HUDEP-2 (cell line): ENCODE measurements around the gene NCKAP1.
A peak's percentile ranks its signal among the peaks of the same experiment; 100 is the strongest.
"Not testable (repeated sequence)": the region's sequence is repeated elsewhere in the genome, so short reads cannot be mapped to it uniquely, and the experiment has no call there.

Experiments
- DNase-seq, 76 experiments: peaks; one replicate each; lab custom pipeline; 2025; ENCODE audit not compliant: unreplicated experiment in 76 of 76; lab: John Stamatoyannopoulos, UW

NCKAP1 gene

DNA sequence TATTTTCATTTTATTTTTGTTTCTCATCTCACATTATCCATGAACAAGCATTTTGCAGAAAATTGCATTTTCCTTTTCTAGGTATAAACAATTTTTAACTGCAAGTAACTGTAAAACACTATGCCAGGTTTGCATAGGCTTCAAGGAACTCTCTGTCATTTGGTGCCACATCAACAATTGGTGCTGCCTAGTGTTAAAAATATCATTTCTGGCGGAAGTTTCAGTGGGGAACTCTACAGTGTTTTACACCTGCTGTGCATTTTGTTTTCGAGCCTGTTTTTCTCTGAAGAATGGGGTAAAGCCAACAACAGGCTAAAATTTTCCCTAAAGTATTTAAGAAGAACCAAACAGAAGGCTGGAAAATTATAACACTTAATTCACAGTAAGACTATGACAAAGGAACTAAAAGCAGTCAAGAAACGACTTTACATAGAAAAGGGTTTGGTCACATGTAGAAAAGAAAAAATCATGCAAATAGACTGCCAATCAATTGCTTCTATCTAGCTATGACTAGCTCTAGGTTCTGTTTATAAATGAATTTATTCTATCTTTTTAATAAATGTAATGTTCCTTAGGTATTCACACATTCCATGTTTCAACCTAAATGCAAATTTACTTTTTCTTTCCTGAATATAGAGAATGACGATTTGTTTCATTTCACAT is 150.4 kb downstream of the NCKAP1 start:
- DNase-seq = no peak

DNA sequence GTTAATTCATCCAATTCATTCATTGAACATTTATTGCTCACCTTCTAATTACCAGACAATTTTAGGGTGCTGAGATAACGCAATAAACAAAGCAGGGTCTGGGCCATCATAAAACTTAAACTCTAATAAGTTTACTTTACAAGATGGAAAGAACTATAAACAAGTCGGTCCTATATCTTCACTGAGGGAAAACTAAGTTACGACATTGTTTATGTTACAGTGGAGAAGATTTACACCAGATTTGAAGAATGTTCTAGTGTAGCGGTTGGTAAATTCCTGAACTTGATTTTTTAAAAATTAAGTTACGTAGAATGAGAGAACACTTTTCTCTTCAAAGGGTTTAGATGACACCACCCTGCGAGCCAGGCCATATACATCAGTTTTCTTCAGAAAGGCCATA is 151.2 kb downstream of the NCKAP1 start:
- no peak for DNase-seq

DNA sequence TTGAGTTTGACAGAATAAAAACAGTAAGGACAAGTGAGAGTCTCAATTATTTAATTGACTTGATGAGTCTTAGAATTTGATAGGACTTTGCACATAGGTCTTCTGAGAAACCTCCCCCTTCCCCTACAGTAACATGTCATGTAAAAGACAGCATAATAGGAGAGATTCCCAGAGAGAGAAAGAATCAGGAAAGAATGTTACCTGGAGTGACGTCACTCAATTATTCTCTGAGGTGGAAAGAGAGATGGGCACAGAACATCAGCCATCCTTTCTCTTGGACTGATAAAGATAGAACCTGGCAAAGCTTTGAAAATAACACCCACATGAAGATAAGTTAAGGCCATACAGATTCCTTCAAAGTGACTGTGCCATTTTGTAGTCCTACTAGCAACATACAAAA is 152.5 kb downstream of the NCKAP1 start:
- no peak for DNase-seq

DNA sequence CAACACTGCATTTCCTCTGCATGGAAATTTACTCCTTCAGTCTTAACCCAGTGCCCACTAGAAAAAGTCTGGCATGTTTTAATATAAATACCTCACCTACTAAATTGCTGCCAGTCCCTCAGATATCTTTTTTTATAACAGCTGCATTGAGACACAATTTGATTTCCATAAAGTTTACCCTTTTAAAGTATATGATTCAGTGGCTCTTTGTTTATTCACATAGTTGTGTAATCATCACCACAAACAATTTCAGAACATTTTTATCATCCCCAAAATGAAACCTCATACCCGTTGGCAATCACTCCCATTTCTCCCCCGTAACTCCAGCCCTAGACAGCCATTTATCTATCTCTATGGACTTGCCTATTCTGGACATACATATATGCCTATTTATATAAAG is 154.8 kb downstream of the NCKAP1 start:
- no peak for DNase-seq

DNA sequence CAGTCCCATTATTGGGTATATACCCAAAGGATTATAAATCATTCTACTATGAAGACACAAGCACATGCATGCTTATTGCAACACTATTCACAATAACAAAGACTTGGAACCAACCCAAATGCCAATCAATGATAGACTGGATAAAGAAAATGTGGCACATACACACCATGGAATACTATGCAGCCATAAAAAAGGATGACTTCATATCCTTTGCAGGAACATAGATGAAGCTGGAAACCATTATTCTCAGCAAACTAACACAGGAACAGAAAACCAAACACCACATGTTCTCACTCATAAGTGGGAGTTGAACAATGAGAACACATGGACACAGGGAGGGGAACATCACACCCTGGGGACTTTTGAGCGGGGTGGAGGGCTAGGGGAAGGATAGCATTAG is 158.2 kb downstream of the NCKAP1 start:
- not testable (repeated sequence) for DNase-seq

DNA sequence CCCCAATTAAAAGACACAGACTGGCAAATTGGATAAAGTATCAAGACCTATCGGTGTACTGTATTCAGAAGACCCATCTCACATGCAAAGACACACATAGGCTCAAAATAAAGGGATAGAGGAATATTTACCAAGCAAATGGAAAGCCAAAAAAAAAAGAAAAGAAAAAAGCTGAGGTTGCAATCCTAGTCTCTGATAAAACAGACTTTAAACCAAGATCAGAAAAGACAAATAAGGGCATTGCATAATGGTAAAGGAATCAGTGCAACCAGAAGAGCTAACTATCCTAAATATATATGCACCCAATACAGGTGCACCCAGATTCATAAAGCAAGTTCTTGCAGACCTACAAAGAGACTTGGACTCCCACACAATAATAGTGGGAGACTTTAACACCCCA is 161.6 kb downstream of the NCKAP1 start:
- not testable (repeated sequence) for DNase-seq

DNA sequence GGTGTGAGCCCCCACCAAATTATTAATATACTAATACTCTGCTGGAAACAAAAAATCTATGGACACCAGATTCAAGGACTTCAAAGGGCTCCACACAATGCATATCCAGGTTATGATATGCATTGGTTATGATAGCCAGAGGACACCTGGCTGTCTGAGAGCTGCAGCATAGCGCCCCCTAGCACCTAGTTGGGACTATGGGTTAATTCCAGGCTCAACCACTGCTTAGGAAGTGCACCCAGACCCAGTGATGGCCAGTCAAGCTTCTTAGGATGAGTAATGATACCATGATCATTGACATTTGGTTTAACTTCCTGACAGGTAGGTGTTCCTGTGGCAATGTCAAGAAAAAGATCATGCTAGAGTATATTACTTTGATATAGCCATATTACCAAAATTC is 168.0 kb downstream of the NCKAP1 start:
- peak in 36 of 76 experiments; percentile 0 to 51 (median 15) for DNase-seq

DNA sequence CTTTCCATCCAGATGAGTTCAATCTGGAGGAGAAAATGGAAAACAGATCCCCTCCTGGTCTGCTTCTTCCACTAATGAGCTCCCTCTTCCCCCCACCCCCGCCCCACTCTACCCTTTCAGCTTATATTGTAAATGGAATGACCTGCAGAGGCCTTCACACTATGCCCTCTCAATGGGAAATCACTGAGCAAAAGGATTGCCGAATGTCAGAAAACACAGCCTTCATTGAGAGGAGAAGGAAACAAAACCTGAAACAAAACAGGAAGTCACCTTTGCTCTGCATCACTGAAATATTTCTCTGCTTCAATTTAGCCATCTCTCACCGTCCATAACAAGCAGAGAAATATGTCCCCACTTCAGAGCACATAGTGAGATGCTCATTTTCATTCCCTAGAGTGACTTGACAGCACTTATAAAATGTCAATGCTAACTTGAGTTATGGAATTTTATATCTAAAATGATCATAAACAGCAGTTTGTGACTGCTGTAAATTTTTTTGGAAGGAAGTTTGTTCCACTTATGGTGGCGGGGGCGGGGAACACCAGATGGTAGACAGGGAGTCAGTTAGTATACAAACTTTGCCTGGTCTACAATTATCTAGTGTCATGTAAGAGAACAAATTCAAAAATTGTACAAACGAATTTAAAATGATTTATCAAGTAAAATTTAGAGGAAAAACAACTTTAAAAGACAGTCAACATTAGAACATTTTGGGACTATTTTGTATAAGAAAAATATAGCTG is 170.0 kb downstream of the NCKAP1 start:
- no peak for DNase-seq

DNA sequence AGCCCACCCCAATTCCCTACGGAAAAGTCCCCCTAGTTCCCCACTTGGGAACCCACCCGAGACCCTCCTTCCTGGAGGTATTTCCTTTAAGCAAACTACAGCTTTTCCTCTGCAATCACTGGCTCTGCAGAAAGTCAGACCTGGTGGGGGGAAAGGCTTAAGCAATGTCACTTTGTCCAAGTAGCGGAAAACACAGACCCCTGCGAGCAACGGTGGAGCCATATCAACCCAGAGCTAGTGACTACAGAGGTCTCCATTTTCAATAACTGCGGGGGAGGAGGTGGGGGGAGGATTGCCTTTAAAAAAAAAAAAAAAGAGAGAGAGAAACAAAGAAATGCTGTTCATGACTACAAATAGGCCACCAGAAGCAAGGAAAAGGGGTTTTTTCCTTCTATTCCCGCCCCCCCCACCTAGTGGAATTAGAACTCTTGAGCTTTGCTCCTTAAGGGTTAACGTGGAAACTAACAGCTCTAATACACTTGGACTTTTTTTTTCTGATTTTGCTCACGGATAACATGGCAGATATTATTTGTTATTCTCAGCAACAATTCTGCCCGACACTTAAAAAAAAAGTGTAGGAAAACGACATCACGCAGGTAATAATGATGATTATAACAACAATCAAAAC is 170.7 kb downstream of the NCKAP1 start:
- DNase-seq = no peak

DNA sequence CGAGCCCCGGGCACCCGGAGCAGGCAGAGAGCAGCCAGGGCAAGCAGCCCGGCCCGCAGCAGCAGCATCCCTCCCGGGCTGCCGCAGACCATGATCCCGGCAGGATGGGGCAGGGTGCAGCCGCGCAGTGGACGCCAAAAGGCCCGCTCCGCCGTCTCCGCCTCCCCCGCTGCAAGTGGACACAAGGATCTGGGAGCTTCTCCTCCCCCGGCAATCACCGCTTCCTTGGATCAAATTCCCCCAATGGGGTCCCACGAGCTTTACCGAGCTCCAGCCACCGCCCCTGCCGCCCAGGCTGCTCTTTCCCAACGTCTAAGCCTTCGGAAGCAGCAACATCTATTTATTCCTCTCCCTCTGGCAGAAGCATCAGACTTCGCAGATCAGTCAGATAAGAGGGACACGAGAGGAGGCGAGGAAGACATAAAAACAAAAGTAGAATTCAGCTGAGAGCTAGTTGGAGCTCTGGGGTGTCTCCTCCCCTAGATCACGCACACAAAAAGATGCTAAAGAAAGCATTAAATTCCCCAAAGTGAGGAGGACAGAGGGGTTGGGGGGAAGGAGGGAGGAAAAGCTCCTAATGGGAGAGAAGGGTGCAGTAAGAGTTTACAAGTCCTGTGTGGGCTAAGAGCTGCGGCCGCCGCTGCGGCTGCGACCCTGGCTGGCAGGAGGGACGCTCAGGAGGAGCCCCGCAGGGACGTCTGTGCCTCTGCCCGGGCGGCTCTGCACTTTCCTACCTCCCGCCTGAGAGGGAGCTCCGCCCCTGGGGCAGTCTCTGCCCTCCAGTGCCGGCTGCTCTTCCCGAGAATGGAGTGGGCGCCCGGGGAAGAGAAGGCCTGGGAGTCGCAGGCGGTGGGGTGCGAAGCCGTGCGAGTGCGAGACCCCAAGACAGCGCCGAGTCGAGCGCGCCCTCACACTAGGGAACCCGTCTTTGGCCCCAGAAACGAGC is 171.5 kb downstream of the NCKAP1 start, which contains the start of gene FRZB:
TSS of gene FRZB (minus strand) at position 177 of the 946 bp plus-strand sequence. CDS start at position 92, 85 bp downstream.
- no peak for DNase-seq

DNA sequence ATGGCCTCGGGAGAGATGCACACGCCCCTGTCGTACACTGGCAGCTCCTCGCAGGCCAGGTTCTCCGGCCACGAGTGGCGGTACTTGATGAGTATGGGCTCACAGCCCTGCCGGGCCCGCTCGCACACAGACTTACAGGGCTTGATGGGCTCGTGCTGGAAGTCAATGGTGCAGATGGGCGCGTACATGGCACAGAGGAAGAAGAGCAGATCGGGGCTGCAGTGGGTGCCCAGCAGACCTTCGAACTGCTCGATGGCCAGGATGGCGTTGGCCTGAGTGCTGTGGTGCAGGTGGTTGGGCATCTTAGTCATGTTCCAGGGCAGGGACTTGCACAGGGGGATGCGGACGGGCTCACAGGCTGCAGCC is 172.2 kb downstream of the NCKAP1 start:
- DNase-seq = no peak

DNA sequence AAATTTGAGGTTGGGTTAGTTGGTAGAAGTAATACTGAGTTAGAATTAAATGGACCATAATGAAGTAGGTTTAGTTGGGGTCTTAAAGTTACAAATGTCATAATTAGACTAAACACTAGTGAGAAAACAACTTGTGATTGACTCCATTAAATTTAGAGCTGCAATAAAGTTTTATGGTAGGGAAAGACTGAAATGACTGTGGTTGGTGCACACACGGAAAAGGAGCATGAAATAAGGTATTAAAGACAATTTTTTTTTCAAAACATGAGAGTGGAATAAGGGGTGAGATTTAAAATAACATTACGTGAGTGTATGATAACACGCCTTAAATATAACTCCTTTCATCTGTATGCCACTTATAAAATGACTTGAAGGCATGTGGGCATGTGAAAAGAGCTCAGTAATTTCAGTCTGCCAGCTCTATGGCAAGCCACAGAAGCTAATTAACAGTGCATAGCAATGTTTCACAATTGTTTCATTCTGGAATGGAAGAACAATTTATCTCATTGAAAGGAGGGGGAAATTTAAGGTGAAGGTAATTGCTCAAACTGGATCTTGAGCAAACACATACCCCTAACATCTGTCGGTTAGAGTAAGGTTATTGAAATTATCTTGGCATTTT is 173.2 kb downstream of the NCKAP1 start:
- DNase-seq = no peak

DNA sequence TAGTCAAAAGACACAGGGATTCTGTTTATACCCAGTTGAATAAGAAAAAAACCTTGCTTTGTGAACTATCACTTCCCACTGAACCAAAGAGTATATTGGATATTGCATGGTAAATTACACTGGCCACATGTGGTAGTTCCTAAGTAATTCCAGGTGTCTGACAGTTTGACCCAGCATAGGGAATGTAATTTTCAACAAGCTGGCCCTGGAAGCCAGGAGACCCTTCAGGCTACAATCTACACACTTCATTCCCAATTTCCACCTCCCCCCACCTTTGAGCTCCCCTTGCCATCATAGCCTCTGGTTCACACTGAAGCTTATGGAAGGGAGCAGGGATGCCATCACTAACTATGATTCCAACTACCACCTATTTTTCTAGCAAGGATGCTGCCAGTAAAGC is 174.6 kb downstream of the NCKAP1 start:
- DNase-seq = no peak

DNA sequence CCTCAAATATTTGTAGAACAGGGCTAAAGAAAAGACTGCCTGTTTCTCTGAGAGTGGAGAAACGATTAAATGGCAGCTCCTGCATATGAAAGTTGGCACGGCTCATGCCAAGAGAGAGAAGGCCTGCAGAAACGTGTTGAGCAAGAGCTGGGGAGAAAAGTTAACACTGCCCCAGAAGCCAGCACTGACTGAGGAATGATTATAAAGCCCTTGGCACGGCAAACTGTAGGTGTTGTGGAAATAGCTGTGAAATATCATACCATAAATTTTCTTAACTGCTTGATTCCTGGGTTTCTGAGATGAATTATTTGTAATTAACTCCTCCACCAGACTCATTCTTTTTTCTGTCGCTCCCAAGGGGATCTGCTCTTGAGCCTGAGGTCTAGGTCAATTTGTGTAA is 176.2 kb downstream of the NCKAP1 start:
- no peak for DNase-seq

DNA sequence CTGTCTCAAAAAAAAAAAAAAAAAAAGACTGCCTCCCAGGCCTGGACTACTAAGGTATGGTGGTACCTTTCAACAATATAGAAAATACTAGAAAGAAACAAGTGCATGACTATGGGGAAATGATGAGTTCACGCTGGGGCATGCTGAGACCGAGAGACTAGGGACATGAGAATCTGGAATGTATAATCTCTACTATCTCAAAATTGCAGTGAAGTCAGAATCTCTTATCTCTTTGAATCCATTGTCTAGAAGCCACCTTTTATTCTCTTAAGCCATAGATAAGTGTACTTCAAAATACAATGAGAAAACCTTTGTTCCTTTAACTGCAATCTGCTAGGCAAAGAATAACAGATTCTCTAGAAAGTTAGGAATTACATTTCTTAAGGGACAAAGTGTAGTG is 177.4 kb downstream of the NCKAP1 start:
- DNase-seq = no peak
